ENCODE measurements around the gene ADAM12. TPM values are rescaled to one million over a fixed set of nuclear protein-coding genes. Genes with fewer than 3 reads are reported as not detected.

Gene ADAM12
- polyA plus RNA-seq, 4 donors = 0.45 to 0.87 TPM; not detected in 2

DNA sequence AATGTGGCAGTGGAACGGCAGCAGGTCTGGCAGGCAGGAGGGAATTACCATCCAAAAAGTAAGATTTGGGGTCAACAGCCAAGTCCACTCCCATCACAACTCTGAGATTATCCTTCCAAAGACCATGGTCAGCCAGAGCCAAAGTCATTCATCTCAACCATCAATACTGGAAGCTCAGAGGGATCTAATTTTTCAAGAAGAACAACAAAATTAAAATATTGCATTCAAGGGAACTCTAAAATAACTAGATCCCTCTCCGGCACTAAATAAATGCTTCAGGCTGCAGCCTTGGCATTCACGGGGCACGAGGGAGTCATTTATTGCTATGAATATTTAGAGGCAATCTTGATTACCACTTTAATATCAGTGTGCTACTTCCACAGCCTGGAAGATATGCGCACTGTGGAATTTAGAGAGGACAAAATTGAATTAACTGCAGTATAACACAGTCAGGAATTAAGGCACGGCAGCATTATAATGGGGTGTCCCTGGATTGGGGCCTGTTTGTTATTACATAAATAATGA, 102.0 kb downstream of the ADAM12 start:
- DNase-seq (no peak), FAIRE-seq (no peak)
- 82 to 87% (median 83%) methylated on average over 6 of the region's 6 CpGs for WGBS, 3 donors
- H3K9me3 ChIP-seq (ENCODE audit: control insufficient read depth in 2 of 2, insufficient read depth in 1 of 2, low read depth in 1 of 2, low read length in 1 of 2) = no peaks in the 10 kb centered on the region
- no peak overlapping the region for H3K27ac ChIP-seq (ENCODE audit: low read depth in 1 of 3, low read length in 2 of 3)
- H3K4me1 ChIP-seq (ENCODE audit: control insufficient read depth in 3 of 3, insufficient read depth in 2 of 3, low read depth in 1 of 3, low read length in 2 of 3) = no peaks in the 10 kb centered on the region
- H3K36me3 ChIP-seq (ENCODE audit: control insufficient read depth in 3 of 3, insufficient read depth in 2 of 3, low read depth in 1 of 3, low read length in 3 of 3) = no peaks in the 10 kb centered on the region
- no peak overlapping the region for H3K4me3 ChIP-seq (ENCODE audit: low read depth in 1 of 3, low read length in 3 of 3)
- H3K27me3 ChIP-seq (ENCODE audit: control insufficient read depth in 3 of 3, insufficient read depth in 3 of 3, low read length in 3 of 3) = no peaks in the 10 kb centered on the region

DNA sequence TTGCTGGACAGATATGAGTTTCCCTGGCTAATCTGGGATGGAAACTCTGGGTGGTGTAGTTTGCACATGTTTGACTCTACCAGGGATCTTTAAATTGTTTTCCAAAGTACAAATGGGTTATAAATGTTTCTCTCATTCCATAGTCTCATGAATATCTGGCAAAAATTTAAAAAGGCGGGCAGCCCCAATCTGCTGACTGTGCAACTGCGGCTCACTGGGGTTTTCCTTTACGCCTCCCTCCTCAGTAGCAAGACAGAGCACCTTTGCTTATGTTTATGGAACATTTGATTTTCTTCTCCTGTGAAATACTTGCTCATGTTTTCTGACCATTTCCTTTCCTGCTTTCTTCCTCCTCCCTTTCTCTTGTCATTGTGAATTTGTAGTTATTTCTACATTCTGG, 105.0 kb downstream of the ADAM12 start:
- H3K27ac ChIP-seq (ENCODE audit: low read depth in 1 of 3, low read length in 2 of 3) = no peak overlapping the region
- no peak overlapping the region for H3K4me3 ChIP-seq (ENCODE audit: low read depth in 1 of 3, low read length in 3 of 3)
- no peaks in the 10 kb centered on the region for H3K36me3 ChIP-seq (ENCODE audit: control insufficient read depth in 3 of 3, insufficient read depth in 2 of 3, low read depth in 1 of 3, low read length in 3 of 3)
- H3K9me3 ChIP-seq (ENCODE audit: control insufficient read depth in 2 of 2, insufficient read depth in 1 of 2, low read depth in 1 of 2, low read length in 1 of 2) = no peaks in the 10 kb centered on the region
- FAIRE-seq = no peak
- H3K27me3 ChIP-seq (ENCODE audit: control insufficient read depth in 3 of 3, insufficient read depth in 3 of 3, low read length in 3 of 3) = no peaks in the 10 kb centered on the region
- 85 to 93% (median 91%) methylated on average over 3 of the region's 3 CpGs for WGBS, 3 donors
- H3K4me1 ChIP-seq (ENCODE audit: control insufficient read depth in 3 of 3, insufficient read depth in 2 of 3, low read depth in 1 of 3, low read length in 2 of 3) = no peaks in the 10 kb centered on the region
- DNase-seq = no peak

DNA sequence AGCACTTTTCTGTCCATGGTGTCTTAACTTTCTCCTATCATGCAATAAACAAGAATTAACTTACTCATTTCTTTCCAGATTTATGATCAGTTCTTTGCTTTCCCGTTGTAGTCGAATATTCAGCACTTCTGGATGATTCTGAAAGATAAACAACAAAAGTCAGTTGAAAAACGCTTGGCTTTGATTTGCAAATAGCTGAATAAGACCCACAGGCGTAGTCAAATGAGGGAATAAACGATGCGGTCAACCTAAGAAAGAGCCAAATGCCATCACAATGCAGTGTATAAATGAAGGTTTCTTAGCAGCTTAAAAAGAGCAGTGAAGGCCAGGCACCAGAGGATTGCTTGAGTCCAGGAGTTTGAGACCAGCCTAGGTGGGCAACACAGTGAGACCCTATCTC, 109.4 kb downstream of the ADAM12 start:
- DNase-seq = no peak
- Histone ChIP-seq H3K27ac (ENCODE audit: low read depth in 1 of 3, low read length in 2 of 3) (no peak overlapping the region), H3K36me3 (ENCODE audit: control insufficient read depth in 3 of 3, insufficient read depth in 2 of 3, low read depth in 1 of 3, low read length in 3 of 3) (no peaks in the 10 kb centered on the region), H3K27me3 (ENCODE audit: control insufficient read depth in 3 of 3, insufficient read depth in 3 of 3, low read length in 3 of 3) (no peaks in the 10 kb centered on the region), H3K4me1 (ENCODE audit: control insufficient read depth in 3 of 3, insufficient read depth in 2 of 3, low read depth in 1 of 3, low read length in 2 of 3) (no peaks in the 10 kb centered on the region), H3K9me3 (ENCODE audit: control insufficient read depth in 2 of 2, insufficient read depth in 1 of 2, low read depth in 1 of 2, low read length in 1 of 2) (no peaks in the 10 kb centered on the region), H3K4me3 (ENCODE audit: low read depth in 1 of 3, low read length in 3 of 3) (no peak overlapping the region)
- 59 to 62% (median 59%) methylated on average over 6 of the region's 6 CpGs for WGBS, 3 donors
- FAIRE-seq = no peak

DNA sequence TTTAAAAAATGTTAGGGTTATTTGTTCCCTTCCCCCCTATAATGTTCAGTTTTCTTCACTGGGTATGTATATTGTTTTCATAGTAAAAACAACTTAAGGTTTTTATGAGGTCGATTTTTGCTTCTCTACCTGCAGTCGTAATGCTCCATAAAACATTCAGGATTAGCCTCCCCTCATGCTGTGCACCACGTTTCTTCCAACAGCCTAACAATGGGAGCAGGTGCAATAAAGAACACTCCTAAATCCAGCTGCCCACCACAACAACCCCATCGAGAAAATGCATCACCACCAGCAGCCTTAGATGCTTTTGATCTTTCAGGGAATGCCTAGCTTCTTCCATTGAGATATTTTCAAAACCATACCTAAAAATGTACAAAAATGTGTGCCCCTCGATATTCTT, 111.1 kb downstream of the ADAM12 start:
- no peaks in the 10 kb centered on the region for H3K27me3 ChIP-seq (ENCODE audit: control insufficient read depth in 3 of 3, insufficient read depth in 3 of 3, low read length in 3 of 3)
- FAIRE-seq = no peak
- H3K9me3 ChIP-seq (ENCODE audit: control insufficient read depth in 2 of 2, insufficient read depth in 1 of 2, low read depth in 1 of 2, low read length in 1 of 2) = no peaks in the 10 kb centered on the region
- WGBS, 3 donors = 39 to 52% (median 43%) methylated on average over 5 of the region's 5 CpGs
- no peaks in the 10 kb centered on the region for H3K36me3 ChIP-seq (ENCODE audit: control insufficient read depth in 3 of 3, insufficient read depth in 2 of 3, low read depth in 1 of 3, low read length in 3 of 3)
- no peak overlapping the region for H3K27ac ChIP-seq (ENCODE audit: low read depth in 1 of 3, low read length in 2 of 3)
- no peak overlapping the region for H3K4me3 ChIP-seq (ENCODE audit: low read depth in 1 of 3, low read length in 3 of 3)
- DNase-seq = no peak
- H3K4me1 ChIP-seq (ENCODE audit: control insufficient read depth in 3 of 3, insufficient read depth in 2 of 3, low read depth in 1 of 3, low read length in 2 of 3) = no peaks in the 10 kb centered on the region

DNA sequence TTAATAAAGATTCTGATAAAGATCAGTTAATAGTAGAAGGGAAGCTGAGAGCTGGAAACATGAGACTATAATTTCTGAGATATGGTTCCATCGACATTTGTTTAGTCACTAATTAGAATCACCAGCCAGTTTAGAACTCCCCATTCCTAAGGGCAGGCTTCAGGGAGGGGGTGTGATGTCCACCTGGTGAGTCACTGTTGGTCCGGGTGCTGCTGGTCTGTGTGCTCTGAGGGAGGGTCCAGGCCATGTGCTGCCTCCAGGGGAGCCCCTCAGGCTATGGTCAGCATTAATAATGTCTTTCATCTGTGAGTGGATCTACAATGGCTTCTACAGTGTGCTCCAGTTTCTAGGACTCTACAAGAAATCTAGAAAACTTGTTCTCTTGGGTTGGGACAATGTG, 115.8 kb downstream of the ADAM12 start:
- Histone ChIP-seq H3K4me3 (ENCODE audit: low read depth in 1 of 3, low read length in 3 of 3) (no peak overlapping the region), H3K36me3 (ENCODE audit: control insufficient read depth in 3 of 3, insufficient read depth in 2 of 3, low read depth in 1 of 3, low read length in 3 of 3) (no peaks in the 10 kb centered on the region), H3K4me1 (ENCODE audit: control insufficient read depth in 3 of 3, insufficient read depth in 2 of 3, low read depth in 1 of 3, low read length in 2 of 3) (no peaks in the 10 kb centered on the region), H3K27ac (ENCODE audit: low read depth in 1 of 3, low read length in 2 of 3) (no peak overlapping the region), H3K27me3 (ENCODE audit: control insufficient read depth in 3 of 3, insufficient read depth in 3 of 3, low read length in 3 of 3) (no peaks in the 10 kb centered on the region), H3K9me3 (ENCODE audit: control insufficient read depth in 2 of 2, insufficient read depth in 1 of 2, low read depth in 1 of 2, low read length in 1 of 2) (no peaks in the 10 kb centered on the region)
- WGBS, 3 donors = 58 to 76% (median 75%) methylated on average over 2 of the region's 2 CpGs
- FAIRE-seq = no peak
- DNase-seq = no peak

DNA sequence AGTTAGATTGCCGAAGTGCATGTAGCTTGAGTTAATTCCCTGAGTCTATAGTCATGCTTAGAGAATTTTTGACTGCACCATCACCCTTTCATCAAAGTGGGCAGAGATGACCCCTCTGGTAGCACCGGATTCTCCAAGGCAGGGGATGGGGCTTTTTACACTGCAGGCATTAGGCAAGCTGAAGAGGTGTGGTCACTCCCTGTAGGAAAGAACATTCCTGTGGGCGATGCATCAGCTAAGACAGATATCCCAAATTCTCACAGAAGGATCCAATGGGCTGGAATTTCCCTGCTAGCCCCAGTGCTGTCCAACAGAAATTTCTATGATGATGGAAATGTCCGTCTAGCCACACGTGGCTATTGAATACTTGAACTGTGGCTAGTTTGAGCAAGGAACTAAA, 118.2 kb downstream of the ADAM12 start:
- peaks cover 0 to 5% (median 0%) of the 10 kb centered on the region in 3 donors for H3K27me3 ChIP-seq (ENCODE audit: control insufficient read depth in 3 of 3, insufficient read depth in 3 of 3, low read length in 3 of 3)
- H3K9me3 ChIP-seq (ENCODE audit: control insufficient read depth in 2 of 2, insufficient read depth in 1 of 2, low read depth in 1 of 2, low read length in 1 of 2) = peaks cover 0 to 8% of the 10 kb centered on the region in 2 donors
- no peaks in the 10 kb centered on the region for H3K36me3 ChIP-seq (ENCODE audit: control insufficient read depth in 3 of 3, insufficient read depth in 2 of 3, low read depth in 1 of 3, low read length in 3 of 3)
- WGBS, 3 donors = 89 to 91% (median 90%) methylated on average over 5 of the region's 5 CpGs
- FAIRE-seq (no peak), DNase-seq (no peak)
- no peak overlapping the region for H3K4me3 ChIP-seq (ENCODE audit: low read depth in 1 of 3, low read length in 3 of 3)
- H3K27ac ChIP-seq (ENCODE audit: low read depth in 1 of 3, low read length in 2 of 3) = no peak overlapping the region
- no peaks in the 10 kb centered on the region for H3K4me1 ChIP-seq (ENCODE audit: control insufficient read depth in 3 of 3, insufficient read depth in 2 of 3, low read depth in 1 of 3, low read length in 2 of 3)

DNA sequence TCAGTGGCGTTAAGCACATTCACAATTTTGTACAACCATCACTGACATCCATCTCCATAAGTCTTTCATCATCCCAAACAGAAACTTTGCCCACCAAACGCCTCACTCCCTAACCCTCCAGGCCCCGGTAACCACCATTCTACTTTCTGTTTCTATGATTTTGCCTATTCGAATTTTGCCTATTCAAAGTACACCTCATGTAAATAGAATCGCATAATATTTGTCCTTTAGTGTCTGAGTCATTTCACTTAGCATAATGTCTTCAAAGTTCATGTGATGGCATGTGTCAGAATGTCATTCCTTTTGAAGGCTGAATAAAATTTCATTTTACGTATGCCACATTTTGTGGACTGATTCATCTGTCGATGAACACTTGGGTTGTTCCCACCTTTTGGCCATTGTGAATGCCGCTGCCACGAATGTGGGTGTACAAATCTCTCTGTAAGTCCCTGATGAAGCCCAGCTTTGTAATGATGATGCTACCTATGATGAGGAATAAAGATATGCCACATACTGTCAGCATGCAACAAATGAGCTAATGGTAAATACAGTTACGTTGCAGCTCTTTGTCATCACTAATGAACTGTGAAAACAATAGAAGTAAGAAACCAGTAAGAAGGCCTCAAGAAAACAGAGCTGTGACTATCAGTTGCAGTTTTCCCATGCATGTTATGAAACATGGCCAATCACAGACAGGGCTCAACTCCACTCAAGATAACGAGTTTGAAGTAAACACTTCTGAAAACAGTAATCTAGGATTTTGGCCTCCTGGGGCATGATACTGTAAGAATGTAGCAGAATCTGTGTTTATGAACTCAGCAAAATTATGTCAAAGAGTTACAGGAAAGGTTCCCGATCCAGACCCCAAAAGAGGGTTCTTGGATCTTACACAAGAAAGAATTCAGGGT, 120.0 kb downstream of the ADAM12 start:
- Histone ChIP-seq H3K36me3 (ENCODE audit: control insufficient read depth in 3 of 3, insufficient read depth in 2 of 3, low read depth in 1 of 3, low read length in 3 of 3) (no peaks in the 10 kb centered on the region), H3K27me3 (ENCODE audit: control insufficient read depth in 3 of 3, insufficient read depth in 3 of 3, low read length in 3 of 3) (peaks cover 0 to 5% (median 0%) of the 10 kb centered on the region in 3 donors), H3K4me3 (ENCODE audit: low read depth in 1 of 3, low read length in 3 of 3) (no peak overlapping the region), H3K4me1 (ENCODE audit: control insufficient read depth in 3 of 3, insufficient read depth in 2 of 3, low read depth in 1 of 3, low read length in 2 of 3) (no peaks in the 10 kb centered on the region), H3K27ac (ENCODE audit: low read depth in 1 of 3, low read length in 2 of 3) (no peak overlapping the region), H3K9me3 (ENCODE audit: control insufficient read depth in 2 of 2, insufficient read depth in 1 of 2, low read depth in 1 of 2, low read length in 1 of 2) (peaks cover 0 to 8% of the 10 kb centered on the region in 2 donors)
- DNase-seq (no peak), FAIRE-seq (no peak)
- 68 to 77% (median 72%) methylated on average over 12 of the region's 12 CpGs for WGBS, 3 donors

DNA sequence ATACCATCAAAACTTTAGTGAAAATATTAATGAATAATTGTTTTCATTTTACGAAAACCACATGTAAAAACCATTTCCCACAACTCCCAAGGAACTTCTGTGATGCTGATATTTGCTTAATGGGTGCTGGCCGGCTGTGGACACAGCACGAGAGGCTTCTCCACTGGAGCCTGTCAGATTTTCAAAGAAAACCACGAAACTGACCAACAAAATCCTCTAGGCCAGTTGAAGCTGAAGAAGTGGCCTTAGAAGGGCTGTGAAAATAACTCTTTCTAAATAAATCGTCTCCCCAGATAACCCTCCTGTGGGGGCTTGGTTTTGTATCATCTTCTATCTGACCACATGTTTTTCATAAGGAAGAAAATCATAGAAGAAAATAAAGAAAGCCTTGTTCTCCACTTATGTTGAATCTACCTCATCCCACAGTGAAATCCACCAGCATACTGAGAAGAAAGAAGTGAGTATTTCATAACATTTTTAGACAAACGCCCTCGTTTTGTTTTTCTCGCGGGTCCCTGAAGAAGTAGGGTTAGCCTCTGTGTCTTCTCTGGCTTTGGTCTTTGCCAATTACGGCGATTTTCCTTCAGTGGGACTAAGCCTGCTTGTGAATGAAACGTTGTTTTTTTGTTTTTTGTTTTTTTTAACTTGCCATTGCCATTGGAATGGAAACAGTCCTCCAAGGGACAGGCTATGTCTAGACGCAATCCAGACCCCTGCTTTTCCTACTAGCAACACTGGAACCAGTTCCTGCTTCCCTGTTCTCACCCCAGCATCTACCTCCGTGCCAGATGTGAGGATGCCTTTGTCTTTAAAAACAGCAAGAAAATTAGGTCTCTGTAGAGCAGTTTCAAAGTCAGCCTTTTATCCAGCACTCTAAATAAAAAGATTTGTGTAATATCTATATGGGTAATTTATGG, 123.9 kb downstream of the ADAM12 start:
- DNase-seq (no peak), FAIRE-seq (no peak)
- Histone ChIP-seq H3K27me3 (ENCODE audit: control insufficient read depth in 3 of 3, insufficient read depth in 3 of 3, low read length in 3 of 3) (peaks cover 0 to 5% (median 0%) of the 10 kb centered on the region in 3 donors), H3K27ac (ENCODE audit: low read depth in 1 of 3, low read length in 2 of 3) (no peak overlapping the region), H3K36me3 (ENCODE audit: control insufficient read depth in 3 of 3, insufficient read depth in 2 of 3, low read depth in 1 of 3, low read length in 3 of 3) (no peaks in the 10 kb centered on the region), H3K4me3 (ENCODE audit: low read depth in 1 of 3, low read length in 3 of 3) (no peak overlapping the region), H3K4me1 (ENCODE audit: control insufficient read depth in 3 of 3, insufficient read depth in 2 of 3, low read depth in 1 of 3, low read length in 2 of 3) (no peaks in the 10 kb centered on the region), H3K9me3 (ENCODE audit: control insufficient read depth in 2 of 2, insufficient read depth in 1 of 2, low read depth in 1 of 2, low read length in 1 of 2) (peaks cover 0 to 8% of the 10 kb centered on the region in 2 donors)
- WGBS, 3 donors = 68 to 72% (median 70%) methylated on average over 14 of the region's 14 CpGs
